GM21576 (cell line): Measurements from ENCODE around the gene NUDT13.
A peak's percentile ranks its signal among the peaks of the same experiment; 100 is the strongest.

Source experiments
- ATAC-seq: cut with Tn5 transposase; IDR thresholded peaks from one replicate; pipeline ENCODE4 v1.9.1; 2021; ENCODE audit warnings: mild to moderate bottlenecking, moderate library complexity; ENCODE audit not compliant: unreplicated experiment

The NUDT13 gene

DNA sequence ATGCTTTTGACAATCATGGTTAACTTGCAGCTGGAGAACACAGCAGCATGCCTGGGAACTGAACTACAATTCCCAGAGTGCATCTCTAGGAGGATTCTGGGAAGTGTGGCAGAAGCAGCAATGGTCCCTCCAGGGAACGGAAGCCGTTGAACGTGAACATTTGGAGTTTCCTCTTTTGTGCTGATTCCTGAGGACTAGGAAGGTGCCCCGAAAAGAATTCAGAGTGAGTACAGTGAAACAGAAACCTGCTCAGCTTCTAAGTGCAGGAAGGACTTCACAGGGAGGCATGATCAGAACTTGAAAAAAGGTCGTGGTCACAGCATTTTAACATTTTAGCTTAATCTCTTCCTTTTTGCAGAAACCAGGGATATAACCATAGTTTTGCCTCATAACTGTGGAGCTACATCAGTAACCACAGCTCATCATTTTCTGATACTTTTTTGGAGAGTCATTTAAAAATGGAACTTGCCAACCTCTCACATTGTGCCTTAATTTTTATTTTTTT, at the start of gene NUDT13:
Gene NUDT13 (plus strand): TSS at position 111 of the 505 bp plus-strand sequence. CDS start 3,911 bp downstream, outside the sequence.
- ATAC-seq = peak; percentile 71

DNA sequence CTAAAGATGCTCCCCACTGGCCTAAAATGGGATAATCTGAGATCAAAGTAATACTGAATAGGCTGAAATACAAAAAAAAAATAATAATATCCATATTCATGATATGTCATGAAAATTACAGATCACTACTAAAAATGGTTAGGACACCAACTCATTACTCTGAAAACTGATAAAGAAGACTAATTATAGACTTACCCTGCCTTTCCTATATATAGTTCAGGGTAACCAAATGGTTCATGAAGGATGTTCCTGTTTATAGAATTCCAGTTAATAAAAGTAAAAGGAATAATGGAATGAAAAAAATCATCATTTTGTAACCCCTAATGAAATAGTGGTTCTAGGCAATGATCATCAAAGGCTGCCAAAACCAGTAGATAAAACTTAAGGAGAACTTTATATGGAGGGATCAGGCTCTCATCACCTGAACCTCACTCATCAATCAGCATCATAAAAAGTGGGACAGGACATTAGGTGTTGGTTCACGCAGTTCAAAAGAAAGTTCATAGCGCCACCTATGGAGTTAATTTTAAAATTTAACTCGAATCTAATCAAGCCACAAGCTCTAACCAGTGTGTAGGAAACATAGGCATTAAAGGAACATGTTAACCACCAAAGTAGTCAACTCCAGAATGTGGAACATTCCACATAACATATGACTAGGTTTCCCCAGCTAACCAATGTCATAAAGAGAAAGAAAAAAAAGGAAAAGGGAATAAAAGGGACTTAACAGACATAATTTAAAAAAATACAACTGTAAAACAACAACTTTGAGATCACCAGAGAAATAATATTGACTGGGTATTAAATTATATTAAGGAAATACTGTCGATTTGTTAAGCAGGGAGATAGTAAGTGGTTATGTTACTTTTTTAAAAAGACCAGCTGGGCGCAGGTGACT, 49.3 kb upstream of the NUDT13 start:
- ATAC-seq = no peak

DNA sequence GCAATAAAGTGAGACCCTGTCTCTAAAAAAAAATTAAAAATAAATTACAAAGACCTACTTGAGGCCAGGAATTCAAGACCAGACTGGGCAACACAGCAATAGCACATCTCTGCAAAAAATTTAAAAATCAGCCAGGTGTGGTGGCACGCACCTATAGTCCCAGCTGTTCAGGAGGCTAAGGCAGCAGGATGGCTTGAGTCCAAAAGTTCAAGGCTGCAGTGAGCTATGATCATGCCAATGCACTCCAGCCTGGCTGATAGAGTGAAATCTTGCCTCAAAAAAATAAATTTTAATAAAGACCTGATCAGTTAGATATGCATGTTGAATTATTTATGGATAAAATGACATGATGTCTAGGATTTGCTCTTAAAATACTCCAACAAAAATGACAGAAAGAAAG, 48.5 kb upstream of the NUDT13 start:
- no peak for ATAC-seq

DNA sequence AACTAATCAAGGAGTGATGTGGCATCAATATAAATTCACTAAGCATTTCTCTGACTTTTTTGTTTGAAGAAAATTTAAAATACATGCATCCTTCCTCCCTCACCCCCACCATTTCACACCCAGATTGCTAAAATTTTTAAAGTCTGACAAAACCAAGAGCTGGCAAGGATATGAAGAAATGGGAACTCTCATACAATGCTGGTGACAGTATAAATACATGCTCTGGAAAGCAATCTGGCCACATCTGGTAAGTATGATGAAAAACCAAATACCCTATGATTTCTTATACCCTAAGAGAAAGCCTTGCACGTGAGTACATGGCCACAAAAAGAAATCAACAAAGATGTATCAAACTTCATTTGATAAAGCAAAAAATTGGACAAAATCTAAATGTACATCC, 44.8 kb upstream of the NUDT13 start:
- ATAC-seq = no peak

DNA sequence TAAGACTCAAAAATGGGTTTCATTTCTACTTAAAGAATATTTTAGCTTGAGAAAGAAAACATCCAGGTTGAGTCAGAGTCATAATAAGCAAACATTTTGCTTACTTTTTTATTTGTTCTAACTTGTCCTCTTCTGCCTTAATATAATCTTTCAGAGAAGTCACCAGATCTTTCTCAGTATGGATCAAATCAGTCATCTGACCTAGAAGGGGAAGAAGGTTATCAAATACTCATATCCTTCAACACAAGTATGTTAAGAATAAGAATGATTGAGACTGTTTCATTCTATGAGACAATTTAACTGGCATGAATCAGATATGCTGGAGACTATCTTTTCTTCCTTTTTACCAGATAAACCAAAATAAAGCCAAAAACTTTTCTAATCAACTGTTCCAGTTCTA, 36.6 kb upstream of the NUDT13 start:
- no peak for ATAC-seq

DNA sequence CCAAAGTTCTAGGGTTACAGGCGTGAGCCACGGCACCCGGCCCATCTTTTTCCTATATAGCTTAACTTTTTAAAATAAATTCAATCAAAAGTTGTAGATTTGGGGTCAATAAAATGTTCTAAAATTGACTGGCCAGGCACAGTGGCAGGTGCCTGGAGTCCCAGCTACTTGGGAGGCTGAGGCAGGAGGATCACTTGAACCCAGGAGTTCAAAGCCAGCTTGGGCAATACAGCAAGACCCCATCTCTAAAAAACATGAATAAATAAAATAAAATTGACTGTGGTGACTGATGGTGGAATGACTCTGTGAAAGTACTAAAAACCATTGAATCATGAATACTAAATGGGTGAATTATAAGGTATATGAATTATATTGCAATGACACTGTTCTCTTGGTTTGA, 34.4 kb upstream of the NUDT13 start:
- no peak for ATAC-seq

DNA sequence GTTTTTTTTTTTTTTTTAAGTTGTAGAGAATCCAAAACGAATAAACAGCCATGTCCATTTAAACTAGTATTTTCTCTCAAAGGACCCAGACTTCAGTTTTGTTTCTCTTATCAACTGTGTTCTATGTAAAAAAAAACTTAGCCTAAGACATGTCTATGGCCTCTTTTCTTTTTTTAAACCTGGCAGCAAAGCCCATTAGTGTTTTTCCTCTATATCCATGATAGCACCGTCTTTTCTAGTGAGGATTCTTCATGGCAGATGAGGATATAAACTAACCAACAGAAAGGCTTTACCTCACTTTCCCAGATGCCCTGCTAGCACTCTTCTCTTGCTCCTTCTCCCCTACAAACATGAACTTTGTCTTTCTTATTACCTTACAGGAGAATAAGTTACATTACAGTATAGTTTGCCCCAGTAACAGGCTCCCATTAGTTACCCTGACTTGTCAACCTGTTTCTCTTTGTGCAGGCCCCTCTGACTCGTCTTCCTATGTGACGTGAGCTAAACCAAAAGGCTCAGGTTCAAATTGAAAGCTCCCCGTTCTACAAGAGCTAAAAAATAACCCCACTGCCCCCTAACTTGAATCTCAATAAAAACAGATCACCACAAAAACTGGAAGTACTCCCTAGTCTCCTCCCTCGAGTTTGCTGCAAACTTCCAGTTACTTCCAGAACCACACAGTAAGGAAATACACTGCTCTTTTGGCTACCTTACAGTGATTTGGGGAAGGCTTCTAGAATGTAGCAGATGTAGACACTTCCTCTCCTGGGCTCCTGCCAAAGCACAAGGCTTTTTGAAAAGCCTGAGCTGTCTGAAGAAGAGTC, 33.7 kb upstream of the NUDT13 start:
- ATAC-seq = no peak

DNA sequence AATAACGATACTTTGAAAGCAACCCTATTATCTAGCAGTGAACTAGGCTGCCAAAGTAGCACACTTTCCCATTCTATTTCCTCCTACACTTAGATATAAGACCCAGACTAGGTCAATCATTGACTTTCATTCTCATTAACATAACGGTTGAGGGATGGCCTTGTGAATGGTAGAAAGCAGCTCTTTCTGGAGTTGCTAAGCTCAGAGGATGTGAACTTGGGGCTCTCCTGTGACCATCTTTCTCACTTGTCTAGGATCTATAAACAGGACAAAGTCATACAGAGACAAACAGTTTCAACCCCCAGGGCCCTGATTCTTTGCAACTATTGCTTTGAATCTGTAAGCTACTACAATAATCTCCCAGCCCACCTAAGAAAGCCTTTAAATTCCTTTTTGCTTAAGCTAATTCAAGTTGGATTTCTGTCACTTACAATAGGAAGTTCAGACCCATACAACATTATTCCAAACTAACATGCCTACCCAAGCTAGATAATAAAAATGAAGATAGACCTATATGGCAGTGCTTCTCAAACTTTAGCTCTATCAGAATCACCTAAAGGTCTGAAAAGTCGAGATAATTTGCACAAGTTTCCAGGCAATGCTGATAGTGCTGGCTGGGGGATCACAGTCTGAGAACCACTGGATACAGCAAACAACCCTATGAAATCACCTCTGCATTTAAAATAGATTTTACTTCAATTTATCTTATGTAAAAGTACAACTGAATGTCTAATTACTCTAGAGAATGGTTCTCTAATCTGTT, 30.3 kb upstream of the NUDT13 start:
- ATAC-seq = peak; percentile 52

DNA sequence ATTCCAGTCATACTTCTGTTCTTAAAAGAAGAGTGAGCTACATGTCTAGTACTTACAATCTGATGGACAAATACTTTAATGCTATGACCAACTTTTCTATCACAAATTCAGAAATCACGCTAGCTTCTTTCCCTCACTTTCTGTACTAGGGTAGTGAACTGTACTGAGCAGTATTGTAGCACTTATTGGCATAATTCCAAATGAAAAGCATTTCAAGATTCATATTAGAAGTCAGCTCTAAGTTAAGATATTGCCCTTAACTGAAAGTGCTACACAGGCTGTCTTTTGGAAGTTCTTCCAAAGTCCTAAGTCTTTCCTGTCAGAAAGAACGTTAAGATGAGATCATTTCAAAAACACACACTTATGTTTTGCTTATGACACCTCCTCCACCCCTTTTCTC, 27.0 kb upstream of the NUDT13 start:
- ATAC-seq = no peak

DNA sequence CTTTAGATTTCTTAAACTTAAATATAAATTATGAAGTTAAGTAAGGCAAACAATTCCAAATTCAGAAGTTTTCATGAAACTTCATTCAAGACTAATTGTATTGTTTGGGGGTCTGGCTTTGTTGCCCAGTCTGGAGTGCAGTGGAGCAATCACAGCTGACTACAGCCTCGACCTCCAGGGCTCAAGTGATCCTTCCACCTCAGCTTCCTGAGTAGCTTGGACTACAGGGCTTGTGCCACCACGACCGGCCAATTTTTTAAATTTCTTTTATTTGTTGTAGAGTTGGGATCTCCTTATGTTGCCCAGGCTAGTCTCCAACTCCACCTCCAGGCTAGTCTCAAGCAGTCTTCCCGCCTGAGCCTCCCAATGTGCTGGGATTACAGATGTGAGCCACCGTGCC, 26.0 kb upstream of the NUDT13 start:
- ATAC-seq = no peak

DNA sequence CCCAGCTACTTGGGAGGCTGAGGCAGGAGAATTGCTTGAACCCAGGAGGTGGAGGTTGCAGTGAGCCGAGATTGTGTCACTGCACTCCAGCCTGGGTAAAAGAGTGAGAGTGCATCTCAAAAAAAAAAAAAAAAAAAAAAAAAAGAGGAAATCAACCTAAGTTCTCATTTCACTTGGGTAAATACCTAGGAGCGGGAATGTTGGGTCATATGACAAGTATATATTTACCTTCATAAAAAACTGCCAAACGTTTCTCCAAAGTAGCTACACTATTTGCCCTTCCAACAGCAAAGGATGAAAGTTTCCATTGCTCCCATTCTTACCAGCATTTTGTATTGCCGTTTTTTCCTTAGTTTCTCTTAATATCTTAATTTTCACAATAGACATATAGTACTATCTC, 23.4 kb upstream of the NUDT13 start:
- no peak for ATAC-seq

DNA sequence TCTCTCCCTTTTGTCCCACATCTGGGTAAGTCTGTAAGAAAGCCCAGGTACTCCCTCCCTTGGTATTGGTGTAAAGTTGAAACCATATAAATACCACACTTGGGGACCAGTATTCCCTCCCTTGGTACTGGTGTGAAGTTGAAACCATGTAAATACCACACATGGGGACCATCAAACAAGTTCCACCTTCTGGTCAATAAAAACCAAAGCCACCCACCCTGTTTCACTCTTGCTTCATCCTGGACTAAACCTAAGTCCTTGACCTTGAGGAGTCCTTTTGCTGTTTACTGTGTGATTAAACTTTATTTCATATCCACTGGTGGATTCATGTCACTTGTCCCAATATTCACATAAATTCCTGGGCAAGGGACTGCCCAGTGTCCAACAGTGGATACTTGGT, 22.0 kb upstream of the NUDT13 start:
- ATAC-seq = no peak

DNA sequence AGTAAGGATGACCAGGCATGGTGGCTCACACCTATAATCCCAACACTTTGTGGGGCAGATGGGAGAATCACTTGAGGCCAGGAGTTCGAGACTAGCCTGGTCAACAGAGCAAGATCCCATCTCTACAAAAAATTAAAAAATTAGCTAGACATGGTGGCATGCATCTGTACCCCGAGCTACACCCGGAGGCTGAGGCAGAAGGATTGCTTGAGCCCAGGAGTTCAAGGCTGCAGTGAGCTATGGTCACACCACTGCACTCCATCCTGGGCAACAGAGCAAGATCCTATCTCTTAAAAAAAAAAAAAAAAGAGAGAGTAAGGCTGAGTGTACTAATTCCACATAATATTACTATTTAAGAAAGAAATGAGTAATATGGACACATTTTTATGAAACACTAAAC, 17.4 kb upstream of the NUDT13 start:
- ATAC-seq = no peak

DNA sequence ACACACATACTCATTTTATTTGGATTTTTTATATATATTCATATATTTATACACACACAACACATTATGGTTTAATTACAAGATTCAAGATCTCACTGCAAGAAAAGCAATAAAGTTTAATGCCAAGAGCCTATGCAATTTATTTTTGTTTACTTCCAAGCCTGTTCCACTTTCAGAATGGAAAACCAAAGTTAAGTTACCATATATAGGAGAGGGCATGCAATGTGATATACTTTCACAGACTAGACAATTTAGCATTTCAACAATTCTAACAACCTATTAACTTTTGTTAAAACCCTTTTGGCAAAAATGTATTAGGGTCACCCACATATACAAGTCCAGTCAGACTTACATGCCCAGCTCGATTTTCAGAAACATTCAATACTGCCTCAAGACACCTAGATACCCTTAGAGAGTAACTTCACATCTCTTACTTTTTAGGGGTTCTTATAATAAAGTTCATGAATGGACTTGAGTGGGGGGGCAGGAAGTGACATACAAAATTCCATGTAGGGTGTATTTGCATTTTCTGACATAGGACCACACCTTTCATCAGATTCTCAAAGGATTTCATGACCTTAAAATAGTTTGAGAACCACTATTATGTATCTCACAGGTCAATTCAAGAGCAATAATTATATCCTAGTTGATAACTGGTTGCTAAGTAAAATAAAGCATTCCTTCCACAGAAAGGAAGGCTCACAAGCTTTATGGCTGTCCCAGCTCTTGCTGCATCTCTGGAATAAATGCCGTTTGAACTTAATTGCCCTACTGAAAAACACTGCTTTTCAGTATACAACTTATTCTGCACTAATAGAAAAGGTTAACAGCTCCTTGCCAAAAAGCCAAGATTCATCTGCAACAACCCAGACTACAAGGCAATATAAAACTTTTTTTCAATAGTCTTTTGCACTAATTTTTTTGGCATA, 16.1 kb upstream of the NUDT13 start:
- ATAC-seq = no peak

DNA sequence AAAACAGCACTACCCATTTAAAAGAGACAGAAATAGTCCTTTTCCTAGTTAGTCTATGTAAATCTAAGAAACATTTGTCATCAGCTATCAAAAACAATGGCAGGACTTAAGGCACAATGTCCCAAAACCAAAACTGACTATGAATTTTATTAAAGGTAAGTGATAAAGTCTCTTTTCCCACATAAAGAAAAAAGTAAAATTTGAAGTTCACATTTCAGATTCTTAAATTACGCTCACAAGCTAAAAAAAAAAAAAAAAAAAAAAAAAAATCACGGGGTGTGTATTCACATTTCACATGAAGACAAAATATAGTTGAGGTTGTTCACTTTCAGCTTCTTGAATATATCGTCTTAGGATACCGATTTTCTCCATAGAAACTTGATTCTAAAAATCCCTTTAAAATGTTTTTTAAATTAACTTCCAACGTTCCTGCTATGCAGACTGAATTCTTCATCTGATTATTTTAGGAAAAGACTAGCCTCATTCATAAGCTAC, 15.2 kb upstream of the NUDT13 start:
- no peak for ATAC-seq

DNA sequence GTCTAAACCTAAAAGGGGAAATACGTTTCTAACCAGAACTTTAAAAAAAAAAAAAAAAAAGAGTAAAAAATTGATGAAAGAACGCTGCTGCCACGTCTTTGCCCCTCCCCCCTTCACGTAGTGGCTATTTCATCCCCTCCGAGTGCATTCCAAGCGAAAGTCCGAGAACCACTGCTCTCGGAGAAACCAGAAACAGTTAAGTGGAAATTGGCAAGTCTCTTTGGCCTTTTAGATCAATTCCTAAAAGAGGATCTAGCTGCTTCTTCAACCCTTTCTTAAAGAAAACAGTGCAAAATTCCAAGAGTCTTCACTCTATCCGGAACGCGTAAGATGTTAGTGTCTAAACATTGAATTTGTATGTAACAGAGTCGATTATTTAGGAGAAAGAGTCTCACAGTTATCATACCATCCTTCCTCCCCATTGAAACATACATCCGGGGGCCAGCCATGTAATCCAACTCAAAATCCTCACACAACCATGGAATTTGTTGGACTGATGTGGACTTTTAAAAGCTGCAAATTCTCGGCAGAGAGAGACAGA, 14.7 kb upstream of the NUDT13 start:
- no peak for ATAC-seq

DNA sequence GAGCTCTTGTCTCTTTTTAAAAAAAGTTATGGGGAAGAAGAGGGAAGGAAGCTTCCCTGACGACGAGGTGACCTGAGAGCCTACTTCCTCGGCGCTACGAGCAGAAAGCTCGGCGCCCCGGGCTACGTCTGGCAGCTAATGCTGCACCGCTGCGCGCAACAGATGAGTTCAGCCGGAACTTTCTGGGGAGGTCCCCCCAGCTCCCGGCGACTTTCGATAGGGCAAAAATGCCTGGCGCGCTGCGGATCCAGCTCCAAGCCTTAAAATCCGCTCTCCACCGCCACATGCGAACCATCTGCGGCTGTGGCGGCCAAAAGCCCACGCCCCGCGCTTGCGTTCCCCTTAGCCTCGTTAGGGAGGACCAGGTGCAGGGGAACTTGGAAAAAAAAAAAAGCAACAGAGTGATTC, 14.2 kb upstream of the NUDT13 start:
- ATAC-seq = peak; percentile 38

DNA sequence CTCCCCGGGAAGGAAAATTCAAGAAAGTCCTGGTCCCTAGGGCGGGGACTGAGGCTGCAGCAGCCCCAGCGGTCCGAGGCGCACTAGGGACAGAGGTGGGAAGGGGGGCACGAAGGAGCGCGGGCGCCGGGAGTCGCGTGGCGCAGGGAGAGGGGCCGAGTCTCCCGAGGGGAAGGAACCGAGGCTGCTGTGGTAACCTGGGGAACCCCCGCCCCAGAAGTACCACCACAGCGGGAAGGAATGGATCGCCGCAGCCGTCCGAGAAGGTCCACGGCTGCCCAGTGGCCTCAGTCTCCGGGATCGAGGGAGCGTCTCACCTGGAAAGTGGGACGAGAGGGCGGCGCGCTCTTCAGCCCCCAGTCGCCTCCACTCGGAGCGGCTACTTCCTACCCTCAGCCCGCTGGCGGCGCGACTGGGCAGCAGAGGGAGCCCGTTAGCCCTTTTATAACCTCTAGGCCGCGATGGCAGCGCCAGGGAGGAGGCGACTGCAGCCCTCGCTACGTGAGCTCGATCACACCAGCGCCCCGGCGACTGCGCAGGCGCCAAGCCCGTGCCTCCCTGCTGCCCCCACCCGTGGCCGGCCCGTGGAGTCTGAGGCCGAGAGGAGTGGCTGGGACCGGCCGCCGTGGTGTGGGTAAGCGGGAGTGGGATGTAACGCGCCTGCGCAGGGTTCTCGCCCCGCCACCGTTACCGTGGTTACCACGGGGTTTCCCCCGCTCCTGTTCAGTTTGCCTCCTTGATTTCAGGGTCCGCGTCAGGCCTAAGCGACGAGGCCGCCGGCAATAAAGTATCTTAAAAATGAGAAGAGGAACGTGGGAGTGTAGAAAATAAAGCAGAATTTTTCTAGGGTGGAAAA, 13.6 kb upstream of the NUDT13 start, which contains the start of gene P4HA1:
Gene P4HA1 (minus strand): TSS at position 418 of the 856 bp plus-strand sequence. CDS start 21,983 bp downstream, outside the sequence.
- ATAC-seq = peak; percentile 78
